ENCODE results near the gene ENOX1. TPM values are rescaled to one million over a fixed set of nuclear protein-coding genes. Genes with fewer than 3 reads are reported as not detected.

Gene ENOX1
- total RNA-seq, 4 donors from 2014 or later = 0.25 to 0.52 (median 0.33) TPM

DNA sequence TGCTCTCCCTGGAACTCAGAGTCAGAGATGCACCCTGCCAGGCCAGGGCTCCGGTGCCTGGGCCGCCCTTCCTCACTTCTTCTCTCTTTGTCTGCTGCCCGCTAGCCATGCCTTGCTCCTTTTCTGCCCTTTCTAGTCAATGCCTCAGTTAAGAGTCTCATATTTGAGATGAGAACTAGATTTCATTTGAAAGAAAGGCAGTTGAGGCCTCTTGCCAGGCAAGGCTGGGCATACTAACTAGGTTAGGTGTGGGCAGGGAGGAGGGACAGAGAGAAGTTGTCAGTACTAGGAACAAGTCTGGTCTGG, 421.8 kb downstream of the ENOX1 start:
- H3K27ac ChIP-seq = no peak overlapping the region
- H3K4me3 ChIP-seq = no peak overlapping the region
- no peaks in the 10 kb centered on the region for H3K36me3 ChIP-seq
- H3K27me3 ChIP-seq = no peaks in the 10 kb centered on the region
- H3K4me1 ChIP-seq = peaks cover 23% of the 10 kb centered on the region
- no peak for DNase-seq (ENCODE audit: low spot score in 2 of 2)
- TF ChIP-seq POLR2A (IDR thresholded peaks at IDR 0.05) (no peak), POLR2AphosphoS5 (IDR thresholded peaks at IDR 0.05) (no peak), EP300 (IDR thresholded peaks at IDR 0.05) (no peak)
- TF ChIP-seq, protein P1, sequence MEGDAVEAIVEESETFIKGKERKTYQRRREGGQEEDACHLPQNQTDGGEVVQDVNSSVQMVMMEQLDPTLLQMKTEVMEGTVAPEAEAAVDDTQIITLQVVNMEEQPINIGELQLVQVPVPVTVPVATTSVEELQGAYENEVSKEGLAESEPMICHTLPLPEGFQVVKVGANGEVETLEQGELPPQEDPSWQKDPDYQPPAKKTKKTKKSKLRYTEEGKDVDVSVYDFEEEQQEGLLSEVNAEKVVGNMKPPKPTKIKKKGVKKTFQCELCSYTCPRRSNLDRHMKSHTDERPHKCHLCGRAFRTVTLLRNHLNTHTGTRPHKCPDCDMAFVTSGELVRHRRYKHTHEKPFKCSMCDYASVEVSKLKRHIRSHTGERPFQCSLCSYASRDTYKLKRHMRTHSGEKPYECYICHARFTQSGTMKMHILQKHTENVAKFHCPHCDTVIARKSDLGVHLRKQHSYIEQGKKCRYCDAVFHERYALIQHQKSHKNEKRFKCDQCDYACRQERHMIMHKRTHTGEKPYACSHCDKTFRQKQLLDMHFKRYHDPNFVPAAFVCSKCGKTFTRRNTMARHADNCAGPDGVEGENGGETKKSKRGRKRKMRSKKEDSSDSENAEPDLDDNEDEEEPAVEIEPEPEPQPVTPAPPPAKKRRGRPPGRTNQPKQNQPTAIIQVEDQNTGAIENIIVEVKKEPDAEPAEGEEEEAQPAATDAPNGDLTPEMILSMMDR (IDR thresholded peaks at IDR 0.05) = no peak
- 66% methylated on average over 3 of the region's 3 CpGs for WGBS
- H3K9me3 ChIP-seq = no peaks in the 10 kb centered on the region

DNA sequence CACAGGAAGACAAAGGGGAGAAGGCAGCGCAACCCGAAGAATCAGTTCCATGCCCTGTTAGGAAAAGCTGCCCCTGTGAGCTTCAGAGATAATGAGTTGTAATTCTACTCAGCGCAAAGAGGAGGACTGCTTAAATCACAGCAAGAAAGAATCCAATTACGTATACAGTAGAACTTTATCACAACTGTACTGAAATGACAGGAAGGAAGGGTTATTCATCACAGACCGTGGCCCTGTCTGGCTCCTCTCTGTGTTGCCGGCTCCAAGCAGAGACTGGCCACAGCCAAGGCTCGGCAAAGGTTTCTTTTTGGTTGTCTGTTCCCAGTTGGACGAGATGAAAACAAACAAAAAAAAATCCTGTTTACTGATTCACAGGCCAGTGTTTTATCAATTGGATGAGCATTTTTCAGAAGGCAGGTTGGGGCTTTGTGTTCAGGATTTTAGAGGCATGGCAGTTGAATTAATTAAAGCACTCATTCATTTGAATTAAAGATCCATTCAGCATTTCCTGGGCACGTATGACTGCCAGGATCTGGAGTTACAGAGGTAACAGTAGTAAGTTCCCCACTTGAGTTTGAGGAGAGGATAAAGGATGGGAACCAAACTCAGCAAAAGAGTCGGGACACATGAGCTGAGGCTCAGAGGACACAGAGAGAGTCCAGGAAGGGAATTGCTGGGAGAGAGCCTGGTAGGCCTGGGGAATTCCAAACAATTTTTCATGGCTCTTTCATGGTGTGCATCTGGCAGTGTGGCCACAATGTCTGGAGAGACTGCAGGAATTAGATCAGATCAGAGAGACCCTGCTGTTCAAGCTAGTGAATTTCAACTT, 422.3 kb downstream of the ENOX1 start:
- peaks cover 23% of the 10 kb centered on the region for H3K4me1 ChIP-seq
- no peak for DNase-seq (ENCODE audit: low spot score in 2 of 2)
- no peaks in the 10 kb centered on the region for H3K9me3 ChIP-seq
- peak overlapping the region; percentile 2 for H3K4me3 ChIP-seq
- TF ChIP-seq POLR2AphosphoS5 (IDR thresholded peaks at IDR 0.05) (no peak), EP300 (IDR thresholded peaks at IDR 0.05) (no peak), POLR2A (IDR thresholded peaks at IDR 0.05) (no peak)
- TF ChIP-seq, protein P1 (IDR thresholded peaks at IDR 0.05) = no peak
- no peaks in the 10 kb centered on the region for H3K36me3 ChIP-seq
- 45% methylated on average over 10 of the region's 10 CpGs for WGBS
- no peak overlapping the region for H3K27ac ChIP-seq
- H3K27me3 ChIP-seq = no peaks in the 10 kb centered on the region

DNA sequence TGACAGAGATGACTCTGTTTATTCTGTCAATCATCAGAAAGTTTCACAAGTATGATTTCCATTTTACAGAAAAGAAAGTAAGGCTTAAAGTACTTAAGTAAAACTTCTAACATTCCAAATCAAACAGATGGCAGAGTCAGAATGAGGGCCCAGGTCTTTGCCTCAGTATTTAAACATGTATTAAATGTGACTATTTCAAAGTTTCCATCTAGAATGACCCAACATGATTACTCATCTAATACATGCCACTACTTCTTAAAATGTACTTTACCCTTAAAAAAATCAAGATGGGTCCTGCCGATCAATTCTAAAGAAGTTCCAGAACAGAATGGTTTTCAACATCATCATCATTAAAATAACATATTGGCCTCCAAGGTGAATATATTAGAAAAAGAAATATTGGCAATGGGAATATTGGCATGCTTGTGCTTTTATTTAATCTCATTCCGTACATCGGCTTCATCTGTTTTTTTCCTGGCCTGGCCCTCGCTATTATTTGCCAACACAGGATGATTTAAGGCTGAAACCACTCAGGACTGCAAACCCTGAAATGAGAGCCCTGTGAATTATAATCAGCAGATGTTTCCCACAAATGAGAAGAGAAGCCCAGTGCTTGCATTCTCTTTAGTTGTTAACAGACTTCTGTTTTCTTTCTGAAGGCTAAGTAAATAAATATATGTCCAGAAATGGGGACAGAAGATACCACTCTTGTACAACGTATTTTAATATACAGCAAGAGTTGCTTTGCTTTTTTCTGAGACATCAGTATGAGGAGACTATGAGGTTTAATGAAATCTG, 423.4 kb downstream of the ENOX1 start:
- TF ChIP-seq EP300 (IDR thresholded peaks at IDR 0.05) (no peak), POLR2AphosphoS5 (IDR thresholded peaks at IDR 0.05) (no peak), POLR2A (IDR thresholded peaks at IDR 0.05) (no peak)
- TF ChIP-seq, protein P1 (IDR thresholded peaks at IDR 0.05) = no peak
- Histone ChIP-seq H3K4me3 (no peak overlapping the region), H3K36me3 (no peaks in the 10 kb centered on the region), H3K27ac (no peak overlapping the region), H3K4me1 (peaks cover 23% of the 10 kb centered on the region), H3K9me3 (no peaks in the 10 kb centered on the region), H3K27me3 (no peaks in the 10 kb centered on the region)
- DNase-seq (ENCODE audit: low spot score in 2 of 2) = no peak
- WGBS = 39% methylated on average over 5 of the region's 5 CpGs

DNA sequence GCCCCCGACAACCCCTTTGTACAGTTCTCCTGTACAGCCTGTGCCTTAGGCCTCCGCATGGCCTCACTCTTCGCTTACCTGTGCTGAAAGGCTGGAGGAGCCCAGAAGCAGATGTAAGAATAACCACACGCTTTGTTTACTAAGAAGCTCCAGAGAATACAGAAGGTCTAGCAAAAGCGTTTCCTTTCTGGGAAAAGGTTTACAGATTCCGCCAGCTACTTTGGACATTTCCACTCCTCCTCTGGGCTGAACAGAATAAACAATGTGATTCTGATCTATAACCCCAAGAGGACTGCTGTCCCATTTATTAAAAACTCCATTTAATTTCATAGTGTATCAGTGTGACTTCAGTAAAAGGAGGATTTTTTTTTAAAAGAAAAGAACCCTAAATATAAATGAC, 424.2 kb downstream of the ENOX1 start:
- Histone ChIP-seq H3K27ac (no peak overlapping the region), H3K4me1 (peaks cover 27% of the 10 kb centered on the region)
- WGBS = 94% methylated on average over 6 of the region's 6 CpGs

More for the DNA sequence above, 424.2 kb downstream of the ENOX1 start:
- no peak for DNase-seq (ENCODE audit: low spot score in 2 of 2)
- Histone ChIP-seq H3K9me3 (no peaks in the 10 kb centered on the region), H3K4me3 (no peak overlapping the region), H3K36me3 (no peaks in the 10 kb centered on the region), H3K27me3 (no peaks in the 10 kb centered on the region)
- TF ChIP-seq, protein P1 (IDR thresholded peaks at IDR 0.05) = no peak
- TF ChIP-seq POLR2AphosphoS5 (IDR thresholded peaks at IDR 0.05) = no peak
- no peak for TF ChIP-seq EP300 (IDR thresholded peaks at IDR 0.05)
- TF ChIP-seq POLR2A (IDR thresholded peaks at IDR 0.05) = no peak
